CD4-positive, alpha-beta T cell (primary cell): ENCODE data around the gene CDR2. TPM values are rescaled to one million over a fixed set of nuclear protein-coding genes. Genes with fewer than 3 reads are reported as not detected.

Experiments
- ATAC-seq: fragments of 200-7000 bp; cut with Tn5 transposase; one replicate; pipeline ENCODE4 v1.10.0; 2022; ENCODE audit warnings: mild to moderate bottlenecking; ENCODE audit not compliant: poor library complexity
- CTCF ChIA-PET: fragments of 350-600 bp; sonication (Branson Sonifier 250); formaldehyde crosslinking; loops from one replicate; lab custom pipeline; 2021; ENCODE audit warnings: antibody characterized with exemption, inconsistent platforms; lab: Charles Lee
- POLR2A ChIA-PET: fragments of 350-600 bp; sonication (Branson Sonifier 250); formaldehyde crosslinking; loops from one replicate; lab custom pipeline; 2021; ENCODE audit warnings: antibody characterized with exemption, inconsistent platforms; lab: Charles Lee
- DNase-seq, 14 experiments: peaks; one replicate each; pipeline ENCODE4 v3.0.0-alpha.2; 2013 to 2020; ENCODE audit warnings: mixed read lengths in 2 of 14
- H3K27ac ChIP-seq, 2 donors: one replicate each; pipeline versions ENCODE4 v1.5.1 to v1.7.0; 2013; ENCODE audit warnings: low read length in 2 of 2, low read depth in 1 of 2, mild to moderate bottlenecking in 1 of 2
- H3K27me3 ChIP-seq, 2 experiments: 1 replicate in 1 of 2; 2 replicates in 1 of 2; pipeline versions ENCODE4 v1.6.1 to v1.7.0; 2013; ENCODE audit warnings: low read length in 2 of 2, control low read depth in 1 of 2, mild to moderate bottlenecking in 1 of 2, moderate library complexity in 1 of 2; ENCODE audit not compliant: insufficient read depth in 2 of 2, control insufficient read depth in 1 of 2
- H3K36me3 ChIP-seq: one replicate; pipeline ENCODE4 v1.6.1; 2013; ENCODE audit warnings: low read length, control low read depth; ENCODE audit not compliant: insufficient read depth
- H3K4me1 ChIP-seq: one replicate; pipeline ENCODE4 v1.6.1; 2013; ENCODE audit warnings: low read length, control low read depth; ENCODE audit not compliant: insufficient read depth
- H3K4me3 ChIP-seq: one replicate; pipeline ENCODE4 v1.5.1; 2013; ENCODE audit warnings: mild to moderate bottlenecking, low read length, moderate library complexity
- H3K9me3 ChIP-seq, 2 experiments: 1 replicate in 1 of 2; 2 replicates in 1 of 2; pipeline versions ENCODE4 v1.6.1 to v1.7.0; 2013; ENCODE audit warnings: low read length in 2 of 2, mild to moderate bottlenecking in 2 of 2, control low read depth in 1 of 2, moderate library complexity in 1 of 2; ENCODE audit not compliant: control insufficient read depth in 1 of 2, insufficient read depth in 1 of 2
- H3K27ac Mint-ChIP-seq: one replicate; pipeline ENCODE4 v1.8.0; 2020; ENCODE audit warnings: mixed read lengths
- H3K27me3 Mint-ChIP-seq: one replicate; pipeline ENCODE4 v1.8.0; 2021; ENCODE audit warnings: mixed read lengths
- H3K36me3 Mint-ChIP-seq: one replicate; pipeline ENCODE4 v1.8.0; 2021; ENCODE audit warnings: low read depth, mixed read lengths
- H3K4me1 Mint-ChIP-seq: one replicate; pipeline ENCODE4 v1.8.0; 2021; ENCODE audit warnings: low read depth, mixed read lengths
- H3K4me3 Mint-ChIP-seq: one replicate; pipeline ENCODE4 v1.8.0; 2020; ENCODE audit warnings: mild to moderate bottlenecking, mixed read lengths
- H3K9me3 Mint-ChIP-seq: one replicate; pipeline ENCODE4 v1.8.0; 2020; ENCODE audit warnings: mixed read lengths
- intact Hi-C, 2 experiments: fragments of 100-400 bp; cut with DNase I in 1 of 2; cut with micrococcal nuclease in 1 of 2; formaldehyde crosslinking; loops; one replicate each; pipeline versions ENCODE4 v1.15.1 to v1.9.0; 2023 to 2025; cut with DNase I, micrococcal nuclease
- total RNA-seq, 174 experiments: library from RNA in 2 of 174; stranded (reverse) in 2 of 174; gene quantifications; one replicate each; pipeline ENCODE4 v1.2.3 and lab custom pipeline; 2021 to 2026
- TF ChIP-seq, protein P1 (sequence below): fragments of 200-600 bp; IDR thresholded peaks from one replicate; pipeline ENCODE4 v1.8.0; 2022; ENCODE audit warnings: antibody characterized with exemption, mild to moderate bottlenecking

CDR2 gene
- total RNA-seq, 2 experiments from 2014 or later: 104 to 113 TPM

- no peaks in the 10 kb centered on the region for H3K9me3 ChIP-seq
- H3K4me1 Mint-ChIP-seq: no peaks in the 10 kb centered on the region
- ChIA-PET CTCF (interaction anchor here (0.7 to 1.1 kb wide), 2 partner anchors 10 to 26 kb away, joined by 3 to 5 read pairs; no protein-coding TSS in a partner anchor), POLR2A (no interaction called here)
- no peaks in the 10 kb centered on the region for H3K27me3 ChIP-seq
- peaks cover 7% of the 10 kb centered on the region for H3K36me3 ChIP-seq
- H3K9me3 Mint-ChIP-seq: no peaks in the 10 kb centered on the region
- intact Hi-C loops: loop anchor here in 1 of 2 experiments (5.0 kb wide), 1 partner anchor 455 kb away; no protein-coding TSS in a partner anchor
- H3K36me3 Mint-ChIP-seq: peaks cover 29% of the 10 kb centered on the region
- ATAC-seq: no peak
- DNase-seq: no peak
- H3K27ac ChIP-seq: no peak overlapping the region
- H3K27ac Mint-ChIP-seq: peak overlapping the region; percentile 44
- H3K4me3 Mint-ChIP-seq: no peak overlapping the region
- H3K4me3 ChIP-seq: no peak overlapping the region
- H3K4me1 ChIP-seq: no peaks in the 10 kb centered on the region
- no peaks in the 10 kb centered on the region for H3K27me3 Mint-ChIP-seq
- TF ChIP-seq, protein P1, sequence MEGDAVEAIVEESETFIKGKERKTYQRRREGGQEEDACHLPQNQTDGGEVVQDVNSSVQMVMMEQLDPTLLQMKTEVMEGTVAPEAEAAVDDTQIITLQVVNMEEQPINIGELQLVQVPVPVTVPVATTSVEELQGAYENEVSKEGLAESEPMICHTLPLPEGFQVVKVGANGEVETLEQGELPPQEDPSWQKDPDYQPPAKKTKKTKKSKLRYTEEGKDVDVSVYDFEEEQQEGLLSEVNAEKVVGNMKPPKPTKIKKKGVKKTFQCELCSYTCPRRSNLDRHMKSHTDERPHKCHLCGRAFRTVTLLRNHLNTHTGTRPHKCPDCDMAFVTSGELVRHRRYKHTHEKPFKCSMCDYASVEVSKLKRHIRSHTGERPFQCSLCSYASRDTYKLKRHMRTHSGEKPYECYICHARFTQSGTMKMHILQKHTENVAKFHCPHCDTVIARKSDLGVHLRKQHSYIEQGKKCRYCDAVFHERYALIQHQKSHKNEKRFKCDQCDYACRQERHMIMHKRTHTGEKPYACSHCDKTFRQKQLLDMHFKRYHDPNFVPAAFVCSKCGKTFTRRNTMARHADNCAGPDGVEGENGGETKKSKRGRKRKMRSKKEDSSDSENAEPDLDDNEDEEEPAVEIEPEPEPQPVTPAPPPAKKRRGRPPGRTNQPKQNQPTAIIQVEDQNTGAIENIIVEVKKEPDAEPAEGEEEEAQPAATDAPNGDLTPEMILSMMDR: no peak
Observed at GRCh38 chr16:22417019-22417418, 42.6 kb upstream of the CDR2 start.

- no peak for DNase-seq
Observed at GRCh38 chr16:22413819-22414218, 39.4 kb upstream of the CDR2 start.

GRCh38 chr16:22407486-22407885 is 33.1 kb upstream of the CDR2 start:
- Mint-ChIP-seq H3K9me3 (peaks cover 6% of the 10 kb centered on the region), H3K4me3 (no peak overlapping the region), H3K27me3 (no peaks in the 10 kb centered on the region), H3K4me1 (peaks cover 5% of the 10 kb centered on the region), H3K36me3 (no peaks in the 10 kb centered on the region), H3K27ac (no peak overlapping the region)
- ATAC-seq (no peak), DNase-seq (no peak)
- Histone ChIP-seq H3K9me3 (no peaks in the 10 kb centered on the region), H3K4me3 (no peak overlapping the region), H3K27ac (no peak overlapping the region), H3K36me3 (no peaks in the 10 kb centered on the region), H3K27me3 (no peaks in the 10 kb centered on the region), H3K4me1 (no peaks in the 10 kb centered on the region)
- POLR2A ChIA-PET: interaction anchor here (0.6 kb wide), 1 partner anchor 18 kb away, joined by 4 read pairs; no protein-coding TSS in a partner anchor
- CTCF ChIA-PET: interaction anchor here (0.6 to 0.9 kb wide), 2 partner anchors 9 to 418 kb away, joined by 4 to 5 read pairs; no protein-coding TSS in a partner anchor
- intact Hi-C loops: no loop called here
- TF ChIP-seq, protein P1: no peak

More at GRCh38 chr16:22413819-22414218, 39.4 kb upstream of the CDR2 start:
- Mint-ChIP-seq H3K36me3 (peaks cover 5% of the 10 kb centered on the region), H3K9me3 (peaks cover 6% of the 10 kb centered on the region), H3K4me1 (no peaks in the 10 kb centered on the region), H3K4me3 (no peak overlapping the region), H3K27me3 (no peaks in the 10 kb centered on the region), H3K27ac (no peak overlapping the region)
- H3K9me3 ChIP-seq: no peaks in the 10 kb centered on the region
- CTCF ChIA-PET: no interaction called here
- ATAC-seq: no peak
- H3K4me3 ChIP-seq: no peak overlapping the region
- TF ChIP-seq, protein P1: no peak
- no peaks in the 10 kb centered on the region for H3K36me3 ChIP-seq
- H3K4me1 ChIP-seq: no peaks in the 10 kb centered on the region
- POLR2A ChIA-PET: no interaction called here
- intact Hi-C loops: no loop called here
- H3K27me3 ChIP-seq: no peaks in the 10 kb centered on the region
- no peak overlapping the region for H3K27ac ChIP-seq
